Erythroblast (primary cell): ENCODE results near the gene MAPT.

ENCODE experiments used
- GATA1 ChIP-seq: IDR thresholded peaks from 2 replicates; pipeline ENCODE4 v1.6.1; 2011; ENCODE audit warnings: low read depth, mild to moderate bottlenecking, control low read depth, low read length, moderate library complexity
- POLR2A ChIP-seq: IDR thresholded peaks from 2 replicates; pipeline ENCODE4 v1.6.1; 2011; ENCODE audit warnings: mild to moderate bottlenecking, low read length

DNA sequence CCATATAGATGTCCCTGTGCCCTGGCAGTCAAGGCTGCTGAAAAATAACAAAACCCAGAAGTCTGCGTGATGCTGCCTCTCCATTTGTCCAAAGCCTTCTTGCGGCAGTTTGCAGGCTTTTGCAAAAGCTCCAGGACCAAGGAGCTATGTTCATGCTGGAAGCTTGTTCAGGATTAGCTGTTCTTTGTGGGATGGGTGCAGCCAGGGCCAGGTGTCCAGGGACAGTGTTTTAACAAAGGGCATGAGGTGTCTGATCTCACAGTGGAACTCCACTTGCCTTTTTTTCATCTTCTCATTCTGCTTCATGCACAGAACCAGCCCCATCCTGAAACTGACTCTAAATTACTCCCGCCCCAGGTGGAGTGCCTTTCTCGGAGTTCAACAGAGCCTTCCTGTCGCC is 73.0 kb downstream of the MAPT start:
- TF ChIP-seq POLR2A (no peak), GATA1 (no peak)
